Measurements from ENCODE around the gene PNPLA4.

GRCh38 chrX:7965436-7965835 lies 38.2 kb upstream of the PNPLA4 start:
- TF ChIP-seq CTCF (conservative IDR thresholded peaks at IDR 0.05; ENCODE audit: low read depth, low read length): no peak
- TF ChIP-seq EZH2 (IDR thresholded peaks at IDR 0.05; ENCODE audit: borderline replicate concordance, low read depth, low read length, poor library complexity, severe bottlenecking): no peak
